PFSK-1 (cell line): ENCODE results near the gene ACTR8.

ENCODE experiments used
- FOXP2 ChIP-seq: optimal IDR thresholded peaks from 2 replicates; pipeline ENCODE3; 2011; ENCODE audit warnings: borderline replicate concordance, control low read depth, inconsistent platforms; ENCODE audit not compliant: insufficient read depth; ENCODE audit errors: extremely low read length, extremely low read depth
- POLR2AphosphoS5 ChIP-seq: IDR thresholded peaks from 2 replicates; pipeline ENCODE4 v1.6.1; 2012; ENCODE audit warnings: low read depth, mild to moderate bottlenecking, control low read depth, low read length, moderate library complexity
- REST ChIP-seq, 2 experiments: IDR thresholded peaks; 2 replicates each; pipeline versions ENCODE4 v1.6.1 to v1.8.0; 2011 to 2012; ENCODE audit warnings: low read depth in 2 of 2, low read length in 2 of 2, control low read depth in 1 of 2, inconsistent platforms in 1 of 2, mild to moderate bottlenecking in 1 of 2, moderate library complexity in 1 of 2; ENCODE audit not compliant: insufficient read depth in 1 of 2
- SIN3A ChIP-seq: IDR thresholded peaks from 2 replicates; pipeline ENCODE4 v1.6.1; 2012; ENCODE audit warnings: mild to moderate bottlenecking, low read length, moderate library complexity, borderline replicate concordance; ENCODE audit not compliant: insufficient read depth
- TAF1 ChIP-seq: IDR thresholded peaks from 2 replicates; pipeline ENCODE4 v1.6.1; 2012; ENCODE audit warnings: low read length, control low read depth, borderline replicate concordance; ENCODE audit not compliant: insufficient read depth

ACTR8 gene

GRCh38 chr3:53865732-53866499, 16.0 kb downstream of the ACTR8 start:
- TF ChIP-seq REST (IDR thresholded peaks at IDR 0.05; ENCODE audit: insufficient read depth in 1 of 2, low read depth in 2 of 2, low read length in 2 of 2): no peak
- TF ChIP-seq SIN3A: no peak
- no peak for TF ChIP-seq FOXP2
- no peak for TF ChIP-seq POLR2AphosphoS5
- TF ChIP-seq TAF1: no peak

- TF ChIP-seq SIN3A: no peak
- no peak for TF ChIP-seq POLR2AphosphoS5
- TF ChIP-seq REST (IDR thresholded peaks at IDR 0.05; ENCODE audit: insufficient read depth in 1 of 2, low read depth in 2 of 2, low read length in 2 of 2): no peak
- TF ChIP-seq FOXP2: no peak
- TF ChIP-seq TAF1: no peak
These were observed 18.8 kb downstream of the ACTR8 start for GRCh38 chr3:53863145-53863544.

DNA sequence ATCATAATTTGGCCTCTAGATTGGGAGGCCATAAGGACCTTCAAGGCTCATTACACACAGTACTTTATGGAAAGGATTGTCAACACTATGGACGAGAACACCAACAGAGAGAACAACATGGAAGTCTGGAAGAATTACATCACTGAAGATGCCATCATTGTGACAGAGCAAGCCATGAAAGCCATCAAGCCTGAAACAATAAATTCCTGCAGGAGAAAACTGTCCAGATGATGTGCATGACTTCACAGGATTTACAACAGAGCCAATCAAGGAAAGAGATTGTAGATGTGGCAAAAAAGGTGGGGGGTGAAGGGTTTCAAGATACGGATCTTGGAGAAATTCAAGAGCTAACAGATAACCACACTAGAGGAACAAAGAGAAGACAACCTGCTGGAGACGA, 19.7 kb downstream of the ACTR8 start:
- no peak for TF ChIP-seq FOXP2
- no peak for TF ChIP-seq TAF1
- TF ChIP-seq REST (IDR thresholded peaks at IDR 0.05; ENCODE audit: insufficient read depth in 1 of 2, low read depth in 2 of 2, low read length in 2 of 2): no peak
- TF ChIP-seq POLR2AphosphoS5: no peak
- TF ChIP-seq SIN3A: no peak

DNA sequence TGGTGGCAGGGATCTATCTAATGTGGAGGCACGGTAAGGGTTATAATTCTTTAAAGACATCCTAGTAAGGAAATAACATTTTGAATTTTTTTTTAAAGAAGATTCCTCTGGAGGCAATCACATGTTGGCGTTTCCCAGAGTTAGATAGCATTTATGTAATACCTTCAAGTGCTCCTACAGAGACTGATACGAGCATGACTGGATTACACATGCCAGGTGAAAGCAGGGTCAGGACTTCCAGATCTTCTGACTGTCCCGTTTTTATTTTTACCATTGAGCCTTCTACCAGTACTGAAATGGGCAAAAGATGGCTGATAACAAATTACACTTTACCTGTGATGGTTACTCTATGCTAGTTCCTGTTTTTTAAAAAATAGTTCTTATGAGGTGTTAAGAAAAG, 21.8 kb downstream of the ACTR8 start:
- no peak for TF ChIP-seq REST (IDR thresholded peaks at IDR 0.05; ENCODE audit: insufficient read depth in 1 of 2, low read depth in 2 of 2, low read length in 2 of 2)
- TF ChIP-seq FOXP2: no peak
- TF ChIP-seq POLR2AphosphoS5: no peak
- TF ChIP-seq TAF1: no peak
- no peak for TF ChIP-seq SIN3A

GRCh38 chr3:53859178-53859577, 22.8 kb downstream of the ACTR8 start:
- TF ChIP-seq REST (IDR thresholded peaks at IDR 0.05; ENCODE audit: insufficient read depth in 1 of 2, low read depth in 2 of 2, low read length in 2 of 2): no peak
- TF ChIP-seq FOXP2: no peak
- TF ChIP-seq POLR2AphosphoS5: no peak
- TF ChIP-seq SIN3A: no peak
- TF ChIP-seq TAF1: no peak
